ENCODE results near the gene C2orf72. TPM values are rescaled to one million over a fixed set of nuclear protein-coding genes. Genes with fewer than 3 reads are reported as not detected.

Gene C2orf72
- total and polyA plus RNA-seq, 10 of the 15 experiments (the other 5 are each of a cell fraction or from before 2014, with no cell fraction given) = under 0.01 to 0.29 (median 0.10) TPM; not detected in 6

DNA sequence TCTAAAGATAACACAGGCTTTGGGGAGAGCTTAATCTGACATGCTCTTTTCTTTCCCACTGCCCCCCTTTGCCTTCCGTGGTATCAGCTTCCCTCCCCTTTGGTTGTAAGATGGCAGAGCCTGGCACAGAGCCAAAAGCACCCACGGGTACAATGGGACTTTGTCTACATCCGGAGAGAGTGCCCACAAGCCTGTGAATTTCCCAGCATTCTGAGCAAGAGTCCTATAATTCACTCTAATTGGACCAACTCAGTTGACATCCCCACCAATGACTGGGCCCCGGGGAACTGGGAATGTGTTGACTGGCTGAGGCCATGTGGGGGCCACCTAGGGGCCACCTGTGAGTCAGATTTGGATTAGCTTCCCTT, 20.1 kb upstream of the C2orf72 start:
- Histone ChIP-seq H3K27me3 (replicated peaks in 1 of 2; ENCODE audit: control insufficient read depth in 2 of 2, insufficient read depth in 2 of 2, low read length in 1 of 2) (peaks cover 0 to 2% of the 10 kb centered on the region in 2 experiments; a peak in 3 of 4 replicates), H3K9ac (ENCODE audit: control insufficient read depth, insufficient read depth, low read length) (no peak overlapping the region), H3K9me3 (replicated peaks; ENCODE audit: control insufficient read depth, insufficient read depth, low read length) (no peaks in the 10 kb centered on the region), H3K4me2 (ENCODE audit: control insufficient read depth, insufficient read depth) (no peak overlapping the region), H4K20me1 (ENCODE audit: control insufficient read depth, insufficient read depth) (no peaks in the 10 kb centered on the region), H2AFZ (ENCODE audit: control insufficient read depth, low read depth, low read length) (no peak overlapping the region), H3K27ac (ENCODE audit: control insufficient read depth, insufficient read depth) (no peak overlapping the region), H3K79me2 (ENCODE audit: control insufficient read depth, insufficient read depth, low read length) (no peaks in the 10 kb centered on the region), H3K36me3 (ENCODE audit: control insufficient read depth in 2 of 2, insufficient read depth in 2 of 2, low read length in 1 of 2) (no peaks in the 10 kb centered on the region), H3K4me3 (no peak overlapping the region), H3K4me1 (ENCODE audit: control insufficient read depth, insufficient read depth, low read length) (no peaks in the 10 kb centered on the region)
- in situ Hi-C loops (cut with MboI) (no loop called here), intact Hi-C loops (cut with micrococcal nuclease; ENCODE audit: unreplicated experiment) (no loop called here)
- TF ChIP-seq SIN3A (IDR thresholded peaks at IDR 0.05; ENCODE audit: low read depth, low read length) (no peak), CBFB (IDR thresholded peaks at IDR 0.05; ENCODE audit: low read depth) (no peak), POU2F2 (IDR thresholded peaks at IDR 0.05; ENCODE audit: borderline replicate concordance, low read depth, low read length) (no peak), GABPA (IDR thresholded peaks at IDR 0.05; ENCODE audit: low read depth) (no peak), DPF2 (IDR thresholded peaks at IDR 0.05) (no peak), RAD21 (IDR thresholded peaks at IDR 0.05; ENCODE audit: insufficient read depth, low read depth, low read length) (no peak)
- TF ChIP-seq, protein P1, sequence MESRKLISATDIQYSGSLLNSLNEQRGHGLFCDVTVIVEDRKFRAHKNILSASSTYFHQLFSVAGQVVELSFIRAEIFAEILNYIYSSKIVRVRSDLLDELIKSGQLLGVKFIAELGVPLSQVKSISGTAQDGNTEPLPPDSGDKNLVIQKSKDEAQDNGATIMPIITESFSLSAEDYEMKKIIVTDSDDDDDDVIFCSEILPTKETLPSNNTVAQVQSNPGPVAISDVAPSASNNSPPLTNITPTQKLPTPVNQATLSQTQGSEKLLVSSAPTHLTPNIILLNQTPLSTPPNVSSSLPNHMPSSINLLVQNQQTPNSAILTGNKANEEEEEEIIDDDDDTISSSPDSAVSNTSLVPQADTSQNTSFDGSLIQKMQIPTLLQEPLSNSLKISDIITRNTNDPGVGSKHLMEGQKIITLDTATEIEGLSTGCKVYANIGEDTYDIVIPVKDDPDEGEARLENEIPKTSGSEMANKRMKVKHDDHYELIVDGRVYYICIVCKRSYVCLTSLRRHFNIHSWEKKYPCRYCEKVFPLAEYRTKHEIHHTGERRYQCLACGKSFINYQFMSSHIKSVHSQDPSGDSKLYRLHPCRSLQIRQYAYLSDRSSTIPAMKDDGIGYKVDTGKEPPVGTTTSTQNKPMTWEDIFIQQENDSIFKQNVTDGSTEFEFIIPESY (IDR thresholded peaks at IDR 0.05) = no peak
- TF ChIP-seq, protein P2, sequence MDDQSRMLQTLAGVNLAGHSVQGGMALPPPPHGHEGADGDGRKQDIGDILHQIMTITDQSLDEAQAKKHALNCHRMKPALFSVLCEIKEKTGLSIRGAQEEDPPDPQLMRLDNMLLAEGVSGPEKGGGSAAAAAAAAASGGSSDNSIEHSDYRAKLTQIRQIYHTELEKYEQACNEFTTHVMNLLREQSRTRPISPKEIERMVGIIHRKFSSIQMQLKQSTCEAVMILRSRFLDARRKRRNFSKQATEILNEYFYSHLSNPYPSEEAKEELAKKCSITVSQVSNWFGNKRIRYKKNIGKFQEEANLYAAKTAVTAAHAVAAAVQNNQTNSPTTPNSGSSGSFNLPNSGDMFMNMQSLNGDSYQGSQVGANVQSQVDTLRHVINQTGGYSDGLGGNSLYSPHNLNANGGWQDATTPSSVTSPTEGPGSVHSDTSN (IDR thresholded peaks at IDR 0.05; ENCODE audit: insufficient replicate concordance, low read depth, low read length) = no peak
- TF ChIP-seq, protein P3, sequence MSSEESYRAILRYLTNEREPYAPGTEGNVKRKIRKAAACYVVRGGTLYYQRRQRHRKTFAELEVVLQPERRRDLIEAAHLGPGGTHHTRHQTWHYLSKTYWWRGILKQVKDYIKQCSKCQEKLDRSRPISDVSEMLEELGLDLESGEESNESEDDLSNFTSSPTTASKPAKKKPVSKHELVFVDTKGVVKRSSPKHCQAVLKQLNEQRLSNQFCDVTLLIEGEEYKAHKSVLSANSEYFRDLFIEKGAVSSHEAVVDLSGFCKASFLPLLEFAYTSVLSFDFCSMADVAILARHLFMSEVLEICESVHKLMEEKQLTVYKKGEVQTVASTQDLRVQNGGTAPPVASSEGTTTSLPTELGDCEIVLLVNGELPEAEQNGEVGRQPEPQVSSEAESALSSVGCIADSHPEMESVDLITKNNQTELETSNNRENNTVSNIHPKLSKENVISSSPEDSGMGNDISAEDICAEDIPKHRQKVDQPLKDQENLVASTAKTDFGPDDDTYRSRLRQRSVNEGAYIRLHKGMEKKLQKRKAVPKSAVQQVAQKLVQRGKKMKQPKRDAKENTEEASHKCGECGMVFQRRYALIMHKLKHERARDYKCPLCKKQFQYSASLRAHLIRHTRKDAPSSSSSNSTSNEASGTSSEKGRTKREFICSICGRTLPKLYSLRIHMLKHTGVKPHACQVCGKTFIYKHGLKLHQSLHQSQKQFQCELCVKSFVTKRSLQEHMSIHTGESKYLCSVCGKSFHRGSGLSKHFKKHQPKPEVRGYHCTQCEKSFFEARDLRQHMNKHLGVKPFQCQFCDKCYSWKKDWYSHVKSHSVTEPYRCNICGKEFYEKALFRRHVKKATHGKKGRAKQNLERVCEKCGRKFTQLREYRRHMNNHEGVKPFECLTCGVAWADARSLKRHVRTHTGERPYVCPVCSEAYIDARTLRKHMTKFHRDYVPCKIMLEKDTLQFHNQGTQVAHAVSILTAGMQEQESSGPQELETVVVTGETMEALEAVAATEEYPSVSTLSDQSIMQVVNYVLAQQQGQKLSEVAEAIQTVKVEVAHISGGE (CRISPR knock-in tag; IDR thresholded peaks at IDR 0.05) = no peak
- ChIA-PET SMC1A (ENCODE audit: uncharacterized antibody, unreplicated experiment) (interaction anchor here (0.7 kb wide), 1 partner anchor 124 kb away, joined by 4 read pairs; no protein-coding TSS in a partner anchor), CTCF (interaction anchor here (1.2 to 2.1 kb wide), 3 partner anchors 9 to 193 kb away, joined by 3 to 6 read pairs (median 6); no protein-coding TSS in a partner anchor), POLR2A (interaction anchor here (0.6 kb wide), 1 partner anchor 356 kb away, joined by 4 read pairs; no protein-coding TSS in a partner anchor), RAD21 (ENCODE audit: unreplicated experiment) (interaction anchor here (1.5 kb wide), 1 partner anchor 193 kb away, joined by 4 read pairs; no protein-coding TSS in a partner anchor)
- ATAC-seq (no peak), FAIRE-seq (no peak), DNase-seq (ENCODE audit: low read depth, low spot score) (no peak)
- no TSS peak for BruUV-seq (replicated peaks)
- 11% methylated on average over 4 of the region's 4 CpGs for WGBS (ENCODE audit: insufficient coverage, insufficient replicate concordance, low lambda C conversion rate, missing lambda C conversion rate)

Measured in GM12878 (cell line).